AG09319 (cell line): ENCODE data around the gene SLC5A10.

Source experiments
- DNase-seq: peaks from one replicate; pipeline ENCODE4 v3.0.0-alpha.2; 2010; ENCODE audit warnings: low read depth; ENCODE audit errors: extremely low read depth
- CTCF ChIP-seq: IDR thresholded peaks from 2 replicates; pipeline ENCODE4 v1.5.1; 2011; ENCODE audit warnings: low read depth, mild to moderate bottlenecking, inconsistent platforms, low read length, moderate library complexity

The SLC5A10 gene

GRCh38 chr17:19012171-19013080 lies 60.5 kb downstream of the SLC5A10 start:
- DNase-seq: no peak
- no peak for TF ChIP-seq CTCF

- no peak for DNase-seq
Observed at GRCh38 chr17:19013226-19013625, 61.3 kb downstream of the SLC5A10 start.

DNA sequence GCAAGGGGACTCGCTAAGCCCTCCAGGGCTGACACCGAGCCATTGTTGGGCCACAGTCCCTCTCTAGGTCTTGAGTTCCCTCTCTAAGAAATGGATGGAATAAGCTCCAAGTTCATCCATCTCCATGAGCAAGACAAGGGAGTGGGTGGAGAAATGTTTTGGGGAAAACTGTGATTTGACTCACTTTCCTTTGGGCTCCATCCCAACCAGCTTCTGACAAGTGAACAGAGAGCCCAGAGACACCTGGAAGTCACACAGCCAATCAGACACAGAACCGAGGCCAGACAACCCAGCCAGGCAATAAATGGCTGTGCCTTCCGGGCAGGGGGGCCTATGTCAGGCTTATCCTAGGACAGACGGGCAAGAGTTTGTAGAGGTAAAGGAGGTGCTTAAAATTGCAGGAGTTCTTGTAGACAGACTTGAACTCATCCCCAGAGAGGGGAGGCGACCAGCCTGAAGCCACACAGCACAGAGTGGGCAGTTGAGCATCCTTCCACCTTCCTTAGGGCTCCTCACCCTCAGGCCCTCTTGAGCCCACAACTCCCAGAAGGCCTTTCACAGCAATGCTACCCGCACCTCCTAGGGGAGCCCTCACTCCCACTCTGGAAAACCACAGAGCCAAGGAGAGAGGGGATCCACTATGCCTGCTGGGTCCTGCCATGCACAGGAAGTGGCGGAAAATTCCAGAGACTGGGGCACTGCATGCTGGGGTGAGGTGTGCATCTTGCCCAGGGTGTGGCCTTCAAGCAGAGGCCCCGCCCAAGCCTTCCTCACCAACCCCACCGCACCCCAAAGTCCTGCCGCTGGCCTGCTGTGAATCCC lies 62.1 kb downstream of the SLC5A10 start:
- TF ChIP-seq CTCF: no peak
- no peak for DNase-seq

More at GRCh38 chr17:19013226-19013625, 61.3 kb downstream of the SLC5A10 start:
- TF ChIP-seq CTCF: no peak

GRCh38 chr17:19014628-19015215 lies 62.8 kb downstream of the SLC5A10 start:
- DNase-seq: no peak
- no peak for TF ChIP-seq CTCF

DNA sequence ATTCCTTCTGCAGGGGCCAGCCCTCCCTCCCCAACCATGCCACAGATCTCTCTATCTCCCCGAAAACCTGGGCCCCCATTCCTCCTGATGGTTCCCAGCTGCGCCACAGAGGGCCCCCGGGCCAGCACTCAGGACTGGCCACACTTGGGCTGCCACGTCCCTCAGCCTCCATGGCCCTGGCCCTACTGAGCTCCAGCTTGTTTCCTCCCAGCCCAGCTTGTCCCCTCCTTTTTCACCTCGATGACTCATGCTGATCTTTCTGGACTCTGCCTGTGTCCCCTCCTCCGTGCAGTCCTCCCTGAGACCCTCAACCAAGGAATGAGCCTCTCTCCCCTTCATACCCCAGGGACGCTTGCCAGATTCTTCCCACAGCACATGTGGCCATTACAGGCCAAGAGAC lies 63.5 kb downstream of the SLC5A10 start:
- DNase-seq: no peak
- no peak for TF ChIP-seq CTCF

GRCh38 chr17:19016297-19016696 lies 64.3 kb downstream of the SLC5A10 start:
- TF ChIP-seq CTCF: no peak
- DNase-seq: no peak

GRCh38 chr17:19016881-19017280 lies 64.9 kb downstream of the SLC5A10 start:
- DNase-seq: no peak
- no peak for TF ChIP-seq CTCF
